Kidney (tissue), 14 donors: ENCODE measurements around the gene DNTT. TPM values are rescaled to one million over a fixed set of nuclear protein-coding genes. Genes with fewer than 3 reads are reported as not detected.

Experiments used
- DNase-seq, 5 donors: peaks; one replicate each; pipeline ENCODE4 v3.0.0-alpha.2; 2013 to 2020
- FAIRE-seq: peaks from 2 replicates; lab custom pipeline; 2012; peaks lifted over from hg19 to GRCh38; lab: Jason Lieb, UNC
- H3K27ac ChIP-seq, 2 donors: one replicate each; pipeline ENCODE4 v1.7.0; 2013; ENCODE audit warnings: low read depth in 2 of 2, low read length in 2 of 2, inconsistent platforms in 1 of 2
- H3K27me3 ChIP-seq: one replicate; pipeline ENCODE4 v1.7.1; 2013; ENCODE audit warnings: low read length, inconsistent platforms; ENCODE audit not compliant: control insufficient read depth, insufficient read depth
- H3K36me3 ChIP-seq, 3 donors: one replicate each; pipeline versions ENCODE4 v1.7.0 to v1.7.1; 2013; ENCODE audit warnings: low read length in 3 of 3, control low read depth in 1 of 3, inconsistent platforms in 1 of 3; ENCODE audit not compliant: insufficient read depth in 3 of 3, control insufficient read depth in 2 of 3
- H3K4me1 ChIP-seq, 3 donors: one replicate each; pipeline versions ENCODE4 v1.7.0 to v1.7.1; 2013; ENCODE audit warnings: low read length in 3 of 3, inconsistent platforms in 1 of 3, low read depth in 1 of 3; ENCODE audit not compliant: control insufficient read depth in 2 of 3, insufficient read depth in 2 of 3
- H3K4me3 ChIP-seq, 3 donors: one replicate each; pipeline versions ENCODE4 v1.7.0 to v1.8.1; 2013; ENCODE audit warnings: low read length in 3 of 3, control low read depth in 1 of 3, inconsistent platforms in 1 of 3
- H3K9ac ChIP-seq, 3 donors: one replicate each; pipeline versions ENCODE4 v1.7.0 to v1.7.1; 2013; ENCODE audit warnings: low read length in 3 of 3, control low read depth in 1 of 3, inconsistent platforms in 1 of 3
- H3K9me3 ChIP-seq, 3 donors: one replicate each; pipeline versions ENCODE4 v1.7.0 to v1.7.1; 2013; ENCODE audit warnings: low read length in 3 of 3, control low read depth in 1 of 3, inconsistent platforms in 1 of 3; ENCODE audit not compliant: control insufficient read depth in 2 of 3, insufficient read depth in 1 of 3
- intact Hi-C: fragments of 100-400 bp; cut with DNase I; formaldehyde crosslinking; loops from one replicate; pipeline ENCODE4 v1.11.1; 2022
- polyA plus RNA-seq: library from polyadenylated mRNA; stranded (reverse); fragments of 350-450 nt; fragmentation: Illumina TruSeq; extraction: RNeasy Lipid Tissue Mini Kit (QIAGEN cat#74804); gene quantifications from one replicate; pipeline ENCODE4 v1.2.3, GENCODE V29; 2014; ENCODE audit warnings: low read depth, low replicate concordance; ENCODE audit not compliant: insufficient read depth
- total RNA-seq: library from RNA; stranded (reverse); fragmentation: NEBNext Ultra II Directional; extraction: Animal tissue kit (Norgen Biotek cat#: 25700); gene quantifications from one replicate; pipeline ENCODE4 v1.2.1, GENCODE V29; 2021
- TF ChIP-seq, protein P1 (sequence below): IDR thresholded peaks from 3 replicates; pipeline ENCODE4 v1.5.1; 2012; ENCODE audit warnings: mild to moderate bottlenecking, moderate library complexity, borderline replicate concordance; ENCODE audit not compliant: insufficient read depth; ENCODE audit errors: extremely low read depth
- donor health status: control.
- donor health status: control.
- donor health status: control.
- donor health status: control.
- donor health status: control.
- donor health status: DM: yes; HTN: yes; CAD: no.
- donor health status: Normal renal cell carcinoma (clear cell type).

Gene DNTT
- total and polyA plus RNA-seq, 2 donors from 2014 or later = not detected

- H3K27ac ChIP-seq = no peak overlapping the region
Observed at GRCh38 chr10:96317067-96317833, 13.0 kb downstream of the DNTT start.

DNA sequence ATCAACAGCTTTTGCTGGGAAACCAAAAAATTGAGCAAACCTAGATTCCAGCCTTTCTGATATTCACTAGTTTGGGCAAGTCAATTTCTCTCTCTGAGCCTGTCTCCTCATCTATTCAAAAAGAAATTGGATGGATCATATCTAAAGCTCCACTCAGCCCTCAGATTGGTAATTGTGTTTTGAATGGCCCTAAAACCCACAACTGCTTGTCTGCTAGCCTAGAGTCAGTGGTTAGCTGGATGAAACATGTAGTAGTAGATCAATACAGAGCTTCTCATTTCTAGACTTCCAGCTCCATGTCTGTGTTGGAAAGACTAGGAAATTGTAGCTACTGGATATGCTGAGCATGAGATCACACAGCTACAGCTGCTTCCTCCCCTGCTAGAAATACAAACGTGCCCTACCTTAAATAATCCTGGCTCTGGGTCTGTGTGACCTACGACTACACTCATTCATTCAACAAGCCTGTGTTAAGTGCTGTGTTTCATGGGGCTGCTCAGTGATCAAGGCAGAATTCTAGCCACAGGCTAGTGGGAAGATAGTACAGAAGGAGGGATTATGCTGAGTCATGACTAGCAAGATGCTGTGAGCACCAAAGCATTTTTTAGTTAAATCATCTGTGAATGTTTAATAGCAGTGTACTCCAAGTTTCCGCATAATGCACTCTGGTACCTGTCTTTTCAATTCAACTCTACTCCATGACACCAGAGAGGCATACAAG, 15.7 kb downstream of the DNTT start:
- Histone ChIP-seq H3K9ac (no peak overlapping the region), H3K9me3 (no peaks in the 10 kb centered on the region), H3K27me3 (no peaks in the 10 kb centered on the region), H3K4me3 (no peak overlapping the region), H3K4me1 (no peaks in the 10 kb centered on the region), H3K27ac (no peak overlapping the region), H3K36me3 (no peaks in the 10 kb centered on the region)
- TF ChIP-seq, protein P1, sequence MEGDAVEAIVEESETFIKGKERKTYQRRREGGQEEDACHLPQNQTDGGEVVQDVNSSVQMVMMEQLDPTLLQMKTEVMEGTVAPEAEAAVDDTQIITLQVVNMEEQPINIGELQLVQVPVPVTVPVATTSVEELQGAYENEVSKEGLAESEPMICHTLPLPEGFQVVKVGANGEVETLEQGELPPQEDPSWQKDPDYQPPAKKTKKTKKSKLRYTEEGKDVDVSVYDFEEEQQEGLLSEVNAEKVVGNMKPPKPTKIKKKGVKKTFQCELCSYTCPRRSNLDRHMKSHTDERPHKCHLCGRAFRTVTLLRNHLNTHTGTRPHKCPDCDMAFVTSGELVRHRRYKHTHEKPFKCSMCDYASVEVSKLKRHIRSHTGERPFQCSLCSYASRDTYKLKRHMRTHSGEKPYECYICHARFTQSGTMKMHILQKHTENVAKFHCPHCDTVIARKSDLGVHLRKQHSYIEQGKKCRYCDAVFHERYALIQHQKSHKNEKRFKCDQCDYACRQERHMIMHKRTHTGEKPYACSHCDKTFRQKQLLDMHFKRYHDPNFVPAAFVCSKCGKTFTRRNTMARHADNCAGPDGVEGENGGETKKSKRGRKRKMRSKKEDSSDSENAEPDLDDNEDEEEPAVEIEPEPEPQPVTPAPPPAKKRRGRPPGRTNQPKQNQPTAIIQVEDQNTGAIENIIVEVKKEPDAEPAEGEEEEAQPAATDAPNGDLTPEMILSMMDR = no peak
- DNase-seq (peak in 1 of 5 donors; percentile 4), FAIRE-seq (no peak)
- intact Hi-C loops = no loop called here

More at GRCh38 chr10:96317067-96317833, 13.0 kb downstream of the DNTT start:
- TF ChIP-seq, protein P1 = no peak
- Histone ChIP-seq H3K27me3 (no peaks in the 10 kb centered on the region), H3K36me3 (no peaks in the 10 kb centered on the region), H3K4me1 (no peaks in the 10 kb centered on the region), H3K9me3 (no peaks in the 10 kb centered on the region), H3K9ac (no peak overlapping the region), H3K4me3 (no peak overlapping the region)
- FAIRE-seq = no peak
- intact Hi-C loops = no loop called here
- no peak for DNase-seq

- TF ChIP-seq, protein P1 = no peak
- H3K4me1 ChIP-seq = no peaks in the 10 kb centered on the region
- no peak overlapping the region for H3K4me3 ChIP-seq
- H3K9me3 ChIP-seq = no peaks in the 10 kb centered on the region
- no peak overlapping the region for H3K9ac ChIP-seq
- DNase-seq (no peak), FAIRE-seq (no peak)
- no peaks in the 10 kb centered on the region for H3K36me3 ChIP-seq
- H3K27ac ChIP-seq = no peak overlapping the region
- intact Hi-C loops = no loop called here
- H3K27me3 ChIP-seq = no peaks in the 10 kb centered on the region
Observed at GRCh38 chr10:96321822-96322221, 17.6 kb downstream of the DNTT start.
